HEK293T (cell line): ENCODE data around the gene LNX2.

Experiments
- BHLHE40 ChIP-seq: fragments of 450-650 bp; IDR thresholded peaks from 2 replicates; pipeline ENCODE4 v1.6.1; 2016; ENCODE audit warnings: mild to moderate bottlenecking, moderate library complexity, borderline replicate concordance
- FOXA1 ChIP-seq: fragments of 450-650 bp; IDR thresholded peaks from 2 replicates; pipeline ENCODE4 v1.6.1; 2016; ENCODE audit warnings: mild to moderate bottlenecking
- HDGF ChIP-seq: fragments of 450-650 bp; IDR thresholded peaks from 2 replicates; pipeline ENCODE4 v1.6.1; 2017; ENCODE audit warnings: antibody characterized with exemption, borderline replicate concordance
- LEF1 ChIP-seq: fragments of 450-650 bp; IDR thresholded peaks from 2 replicates; pipeline ENCODE4 v1.6.1; 2017; ENCODE audit warnings: mild to moderate bottlenecking, borderline replicate concordance
- SUZ12 ChIP-seq: fragments of 450-650 bp; IDR thresholded peaks from 2 replicates; pipeline ENCODE4 v1.6.1; 2016; ENCODE audit warnings: mild to moderate bottlenecking
- TARDBP ChIP-seq: fragments of 450-650 bp; IDR thresholded peaks from 2 replicates; pipeline ENCODE4 v1.6.1; 2016

- TF ChIP-seq BHLHE40 (no peak), SUZ12 (no peak), TARDBP (no peak), FOXA1 (no peak), LEF1 (no peak), HDGF (no peak)
Measured at GRCh38 chr13:27622102-27622820, 1.9 kb upstream of the LNX2 start.
